Stimulated activated CD4-positive, alpha-beta T cell treated with anti-CD3 and anti-CD28 coated beads, Interleukin-12 subunit alpha, Interleukin-12 subunit beta, amount 100 ng/mL, for 48 hours (primary cell): ENCODE data around the gene DDX24.

Source experiments
- DNase-seq, 3 donors: peaks; one replicate each; pipeline ENCODE4 v3.0.0-alpha.2; 2020; ENCODE audit warnings: low read depth in 2 of 3, low spot score in 1 of 3

Gene DDX24

GRCh38 chr14:94031883-94032279 lies 49.1 kb downstream of the DDX24 start:
- no peak for DNase-seq

GRCh38 chr14:94031161-94031882 lies 49.7 kb downstream of the DDX24 start:
- no peak for DNase-seq

- DNase-seq, result no peak
These were observed 50.4 kb downstream of the DDX24 start for GRCh38 chr14:94030571-94030970.

- DNase-seq, result no peak
These were observed 51.3 kb downstream of the DDX24 start for GRCh38 chr14:94029671-94030203.

- no peak for DNase-seq
These were observed 51.7 kb downstream of the DDX24 start for GRCh38 chr14:94029265-94029664.

- DNase-seq, result no peak
These were observed 52.6 kb downstream of the DDX24 start for GRCh38 chr14:94028450-94028826.

GRCh38 chr14:94027566-94028449 lies 53.2 kb downstream of the DDX24 start:
- DNase-seq, result no peak

GRCh38 chr14:94026889-94027469 lies 54.0 kb downstream of the DDX24 start:
- no peak for DNase-seq

- peak; percentile 91 to 98 (median 96) for DNase-seq
These were observed 54.7 kb downstream of the DDX24 start, which contains the start of gene OTUB2 for GRCh38 chr14:94026173-94026888. TSS of gene OTUB2 (plus strand) at chr14:94026340. CDS start at chr14:94026538, 198 bp downstream.

- DNase-seq, result no peak
These were observed 55.3 kb downstream of the DDX24 start for GRCh38 chr14:94025720-94026119.

- no peak for DNase-seq
These were observed 56.5 kb downstream of the DDX24 start for GRCh38 chr14:94024549-94024948.

- no peak for DNase-seq
These were observed 58.2 kb downstream of the DDX24 start for GRCh38 chr14:94022532-94023411.

- peak in 1 of 3 donors; percentile 32 for DNase-seq
These were observed 59.4 kb downstream of the DDX24 start for GRCh38 chr14:94021416-94022157.

GRCh38 chr14:94021001-94021400 lies 60.0 kb downstream of the DDX24 start:
- DNase-seq, result no peak

- DNase-seq, result no peak
These were observed 60.7 kb downstream of the DDX24 start for GRCh38 chr14:94020267-94020666.

- DNase-seq, result no peak
These were observed 61.7 kb downstream of the DDX24 start for GRCh38 chr14:94019329-94019728.

GRCh38 chr14:94018308-94018707 lies 62.7 kb downstream of the DDX24 start:
- DNase-seq, result no peak

GRCh38 chr14:94016446-94016976 lies 64.5 kb downstream of the DDX24 start:
- DNase-seq, result no peak

- DNase-seq, result no peak
These were observed 65.8 kb downstream of the DDX24 start for GRCh38 chr14:94015223-94015622.
